Germinal center (tissue), 1 donor: Measurements from ENCODE around the gene TSPAN14.
"Not testable (repeated sequence)": the region's sequence is repeated elsewhere in the genome, so short reads cannot be mapped to it uniquely, and the experiment has no call there.

ENCODE experiments used
- DNase-seq: peaks from one replicate; pipeline ENCODE4 v3.0.0; 2012; ENCODE audit warnings: mixed read lengths, low spot score

Gene TSPAN14

DNA sequence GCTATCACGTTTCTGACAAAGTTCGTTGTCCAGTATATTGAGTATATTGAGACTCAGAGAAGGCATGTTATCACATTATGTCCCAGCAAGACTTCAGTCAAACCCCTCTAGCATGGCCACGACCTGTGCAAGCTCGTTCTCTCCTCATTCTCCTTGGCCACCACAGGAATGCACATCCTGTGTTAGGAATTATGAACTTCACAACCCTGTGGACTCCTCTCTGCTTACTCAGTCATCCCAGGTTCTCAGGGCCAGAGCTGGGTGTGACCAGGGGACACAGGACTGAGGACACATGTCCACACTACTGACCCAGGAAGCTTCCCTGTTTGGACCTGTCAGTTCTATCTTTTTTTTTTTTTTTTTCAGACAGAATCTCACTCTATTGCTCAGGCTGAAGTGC is 87.9 kb downstream of the TSPAN14 start:
- no peak for DNase-seq

GRCh38 chr10:80542652-80543318 is 88.7 kb downstream of the TSPAN14 start:
- no peak for DNase-seq

DNA sequence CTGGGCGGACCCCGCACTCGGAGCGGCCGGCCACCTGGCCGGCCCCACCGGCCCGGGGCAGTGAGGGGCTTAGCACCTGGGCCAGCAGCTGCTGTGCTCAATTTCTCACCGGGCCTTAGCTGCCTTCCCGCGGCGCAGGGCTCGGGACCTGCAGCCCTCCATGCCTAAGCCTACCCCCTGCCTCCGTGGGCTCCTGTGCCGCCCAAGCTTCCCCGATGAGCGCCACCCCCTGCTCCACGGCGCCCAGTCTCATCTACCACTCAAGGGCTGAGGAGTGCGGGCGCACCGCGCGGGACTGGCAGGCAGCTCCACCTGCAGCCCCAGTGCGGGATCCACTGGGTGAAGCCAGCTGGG is 89.2 kb downstream of the TSPAN14 start:
- not testable (repeated sequence) for DNase-seq

DNA sequence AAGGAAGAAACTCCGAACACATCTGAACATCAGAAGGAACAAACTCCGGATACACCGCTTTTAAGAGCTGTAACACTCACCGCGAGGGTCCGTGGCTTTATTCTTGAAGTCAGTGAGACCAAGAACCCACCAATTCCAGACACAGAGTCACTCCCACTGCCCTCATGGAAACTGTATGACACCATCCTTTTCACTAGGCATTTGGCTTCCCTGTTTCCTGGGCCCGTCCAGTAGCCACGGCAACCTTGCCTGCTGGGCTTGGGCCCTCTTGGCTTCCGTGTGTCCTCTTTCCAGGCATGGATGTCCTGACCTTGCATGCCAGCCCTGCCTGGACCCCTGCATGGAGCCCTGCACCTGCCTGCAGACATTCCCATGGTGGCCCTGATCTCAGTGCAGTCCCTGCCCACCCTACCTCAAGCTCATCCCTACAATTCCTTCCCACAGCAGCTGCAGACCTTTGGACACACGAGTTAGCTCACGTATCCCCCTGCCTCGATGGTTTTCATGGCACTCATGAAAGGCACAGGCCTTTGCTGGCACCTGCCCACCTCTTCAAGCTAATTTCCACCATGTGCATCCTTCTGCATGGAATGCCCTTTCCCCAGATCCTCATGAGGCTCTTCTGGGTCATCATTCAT is 90.3 kb downstream of the TSPAN14 start:
- no peak for DNase-seq

DNA sequence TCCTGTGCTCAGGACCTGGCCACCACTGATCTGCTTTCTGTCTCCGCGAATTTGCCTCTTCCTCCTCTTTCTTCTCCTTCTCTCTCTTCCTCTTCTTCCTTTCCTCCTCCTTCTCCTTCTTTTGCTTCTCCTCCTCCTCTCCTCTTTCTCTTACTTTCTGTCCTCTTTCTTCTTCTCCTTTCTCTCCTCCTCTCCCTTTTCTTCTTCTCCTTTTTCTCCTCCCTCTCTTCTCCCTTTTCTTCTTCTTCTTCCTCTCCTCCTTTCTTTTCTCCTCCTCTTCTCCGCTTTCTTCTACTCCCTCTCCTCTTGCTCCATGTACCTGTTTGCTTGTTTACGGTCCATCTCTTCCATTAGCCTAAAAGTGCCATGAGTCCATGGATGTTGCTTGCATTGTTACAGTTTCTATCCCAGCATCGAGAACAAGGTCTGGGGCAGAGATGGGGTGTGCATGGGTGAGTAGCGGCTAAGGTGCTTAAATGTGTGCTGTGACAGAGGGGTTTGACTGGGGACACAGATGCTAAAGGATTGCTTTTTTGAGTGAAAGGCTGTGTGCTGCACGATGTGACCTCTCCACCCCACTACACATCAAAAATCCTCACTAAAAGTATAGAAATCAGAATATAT is 91.3 kb downstream of the TSPAN14 start:
- DNase-seq = no peak

GRCh38 chr10:80552151-80552646 is 98.1 kb downstream of the TSPAN14 start:
- DNase-seq = no peak

GRCh38 chr10:80553436-80553835 is 99.3 kb downstream of the TSPAN14 start:
- DNase-seq = no peak

DNA sequence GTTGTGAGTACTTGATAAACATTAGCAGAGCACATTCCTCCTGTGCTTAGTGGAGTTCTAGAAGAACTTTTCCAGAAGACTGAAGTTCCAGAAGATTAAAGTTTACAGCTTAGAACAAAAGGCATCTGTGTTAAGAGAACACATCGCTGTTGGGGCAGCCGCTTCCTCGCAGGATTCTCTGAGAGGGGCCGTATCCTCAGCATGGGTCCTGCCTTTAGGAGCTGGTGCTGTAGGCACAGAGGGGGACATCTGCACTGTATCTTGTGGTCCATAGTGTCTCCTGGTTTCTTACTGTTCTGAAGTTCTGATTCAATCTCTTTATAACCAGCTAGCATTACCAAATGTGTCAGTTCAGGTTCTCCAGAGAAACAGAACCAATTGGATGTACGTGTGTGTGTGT is 99.9 kb downstream of the TSPAN14 start:
- no peak for DNase-seq

- DNase-seq = no peak
Observed at GRCh38 chr10:80555415-80555814, 101.3 kb downstream of the TSPAN14 start.

- DNase-seq = no peak
Observed at GRCh38 chr10:80561950-80562349, 107.8 kb downstream of the TSPAN14 start.

DNA sequence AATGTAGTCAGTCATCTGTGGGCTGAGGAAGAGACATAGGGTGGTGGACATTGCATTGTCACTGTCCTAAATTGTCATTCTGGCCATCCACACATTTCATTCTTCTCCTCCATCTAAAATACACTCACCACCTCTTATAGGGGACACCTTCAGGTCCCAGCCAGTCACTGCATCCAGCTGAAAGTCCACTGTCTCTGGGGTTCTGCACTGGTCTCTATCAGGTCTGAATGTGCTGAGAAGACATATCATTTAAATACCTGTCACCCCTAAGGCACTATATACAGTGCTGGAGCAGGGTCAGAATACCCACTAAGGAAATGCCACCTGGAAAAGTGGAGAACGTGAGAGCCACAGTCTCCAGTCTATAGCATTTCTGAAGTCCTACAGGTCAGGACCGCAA is 113.2 kb downstream of the TSPAN14 start:
- no peak for DNase-seq

GRCh38 chr10:80569131-80569895 is 115.2 kb downstream of the TSPAN14 start:
- DNase-seq = no peak

- no peak for DNase-seq
Observed at GRCh38 chr10:80571352-80571751, 117.2 kb downstream of the TSPAN14 start.

DNA sequence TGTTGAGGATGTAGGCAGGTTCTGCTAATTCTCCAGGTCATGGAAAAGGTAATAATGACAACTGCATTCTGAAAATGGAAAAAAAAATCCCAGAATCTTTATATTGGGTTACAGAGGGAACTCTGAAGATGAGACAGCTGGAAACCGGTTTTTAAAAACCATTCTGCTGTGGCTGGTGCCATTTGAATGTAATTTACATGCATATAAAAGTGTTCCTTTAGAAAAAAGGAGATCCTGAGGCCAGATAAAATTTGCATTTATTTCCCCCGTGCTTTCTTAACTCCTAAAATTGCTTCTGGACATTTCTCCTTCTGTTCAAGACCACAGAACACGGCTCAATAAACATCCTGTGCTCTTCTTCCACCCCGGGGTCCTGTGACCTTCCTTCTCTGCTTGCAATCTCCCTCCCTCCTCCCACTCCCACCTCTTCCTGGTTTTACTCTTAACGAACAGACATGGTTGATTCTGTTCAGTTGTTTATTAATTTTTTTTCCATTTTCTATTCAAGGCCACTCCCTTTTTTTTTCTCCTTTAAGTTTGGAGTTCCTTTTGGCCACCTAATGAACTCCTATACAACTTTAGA is 125.2 kb downstream of the TSPAN14 start:
- no peak for DNase-seq

- DNase-seq = no peak
Observed at GRCh38 chr10:80579849-80580637, 125.9 kb downstream of the TSPAN14 start.

DNA sequence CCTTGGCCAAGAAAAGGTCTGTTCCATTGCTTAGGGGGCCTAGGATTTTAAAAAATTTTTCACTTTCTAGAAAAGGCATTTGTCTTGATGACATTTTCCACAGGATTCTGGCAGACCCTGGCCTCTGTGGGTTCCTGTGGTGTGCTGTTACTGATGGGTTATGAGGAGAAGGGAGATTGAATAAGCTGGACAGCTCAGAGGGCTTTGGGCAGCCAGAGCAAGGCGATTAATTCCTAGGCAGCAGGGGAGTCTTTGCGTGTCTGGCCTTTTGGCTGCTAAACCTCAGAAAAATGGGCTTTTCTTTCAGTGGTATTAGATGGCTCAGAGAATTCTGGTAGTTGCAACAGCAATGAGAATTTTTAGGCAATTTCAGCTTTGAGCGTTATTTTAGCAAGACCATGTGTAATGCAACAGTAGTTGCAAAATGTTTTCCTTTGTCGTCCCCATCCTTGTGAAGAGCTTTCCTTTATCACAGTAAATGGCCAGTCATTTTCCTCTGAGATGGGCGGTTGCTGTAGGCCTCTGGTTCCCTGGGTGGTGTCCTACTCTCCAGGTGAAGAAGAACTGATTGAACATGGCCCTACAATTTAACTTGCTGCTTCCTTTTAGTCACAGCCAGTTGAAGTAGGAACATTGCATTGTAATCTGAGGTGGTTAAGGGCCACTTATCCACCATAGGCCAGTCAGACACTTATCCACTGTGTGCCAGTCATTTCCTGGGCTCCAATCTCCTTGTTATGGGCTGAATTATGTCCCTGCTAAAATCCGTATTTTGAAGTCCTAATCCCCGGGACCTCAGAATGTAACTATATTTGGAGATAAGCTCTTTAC is 126.7 kb downstream of the TSPAN14 start:
- no peak for DNase-seq

- DNase-seq = no peak
Observed at GRCh38 chr10:80581469-80581835, 127.3 kb downstream of the TSPAN14 start.

- DNase-seq = no peak
Observed at GRCh38 chr10:80582286-80582960, 128.3 kb downstream of the TSPAN14 start.
